GM23338 (cell line): Measurements from ENCODE around the gene DIP2C.
"Not testable (repeated sequence)": the region's sequence is repeated elsewhere in the genome, so short reads cannot be mapped to it uniquely, and the experiment has no call there.

Experiments
- CREB1 ChIP-seq: fragments of 250-450 bp; sonication (Bioruptor Pico); IDR thresholded peaks from 2 replicates; pipeline ENCODE4 v1.5.0; 2020; ENCODE audit warnings: low read depth, mild to moderate bottlenecking, moderate library complexity
- CTCF ChIP-seq, 2 experiments: fragments of 200-600 bp in 1 of 2; sonication (generic) in 1 of 2; conservative IDR thresholded peaks; 2 replicates each; pipeline versions ENCODE4 v1.5.1 to v1.6.1; 2016 to 2017; ENCODE audit warnings: antibody characterized with exemption in 2 of 2, low read depth in 2 of 2, mild to moderate bottlenecking in 2 of 2, moderate library complexity in 1 of 2
- EZH2 ChIP-seq: fragments of 200-600 bp; sonication (generic); IDR thresholded peaks from one replicate; pipeline ENCODE4 v1.8.0; 2017; ENCODE audit warnings: antibody characterized with exemption, mild to moderate bottlenecking, low read depth; ENCODE audit not compliant: unreplicated experiment
- NANOG ChIP-seq: IDR thresholded peaks from 2 replicates; pipeline ENCODE4 v1.6.1; 2016; ENCODE audit warnings: antibody characterized with exemption, borderline replicate concordance
- POLR2AphosphoS5 ChIP-seq: IDR thresholded peaks from 2 replicates; pipeline ENCODE4 v1.6.1; 2016; ENCODE audit warnings: antibody characterized with exemption, low read depth
- TF ChIP-seq, protein P1 (sequence below): IDR thresholded peaks from one replicate; pipeline ENCODE4 v1.6.1; 2018; ENCODE audit warnings: antibody characterized with exemption; ENCODE audit not compliant: unreplicated experiment

DNA sequence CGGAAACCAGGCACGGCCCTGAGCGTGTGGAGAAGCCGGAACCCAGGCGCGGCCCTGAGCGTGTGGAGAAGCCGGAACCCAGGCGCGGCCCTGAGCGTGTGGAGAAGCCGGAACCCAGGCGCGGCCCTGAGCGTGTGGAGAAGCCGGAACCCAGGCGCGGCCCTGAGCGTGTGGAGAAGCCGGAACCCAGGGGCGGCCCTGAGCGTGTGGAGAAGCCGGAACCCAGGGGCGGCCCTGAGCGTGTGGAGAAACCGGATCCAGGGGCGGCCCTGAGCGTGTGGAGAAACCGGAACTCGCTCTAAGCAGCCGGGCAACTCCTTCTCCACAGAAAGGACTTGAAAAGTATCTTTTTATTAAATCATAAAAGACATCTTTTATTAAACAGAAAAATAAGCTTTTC lies 388.9 kb downstream of the DIP2C start:
- TF ChIP-seq CTCF (conservative IDR thresholded peaks at IDR 0.05; ENCODE audit: low read depth in 2 of 2); CREB1; POLR2AphosphoS5; NANOG; EZH2: not testable (repeated sequence)
- TF ChIP-seq, protein P1, sequence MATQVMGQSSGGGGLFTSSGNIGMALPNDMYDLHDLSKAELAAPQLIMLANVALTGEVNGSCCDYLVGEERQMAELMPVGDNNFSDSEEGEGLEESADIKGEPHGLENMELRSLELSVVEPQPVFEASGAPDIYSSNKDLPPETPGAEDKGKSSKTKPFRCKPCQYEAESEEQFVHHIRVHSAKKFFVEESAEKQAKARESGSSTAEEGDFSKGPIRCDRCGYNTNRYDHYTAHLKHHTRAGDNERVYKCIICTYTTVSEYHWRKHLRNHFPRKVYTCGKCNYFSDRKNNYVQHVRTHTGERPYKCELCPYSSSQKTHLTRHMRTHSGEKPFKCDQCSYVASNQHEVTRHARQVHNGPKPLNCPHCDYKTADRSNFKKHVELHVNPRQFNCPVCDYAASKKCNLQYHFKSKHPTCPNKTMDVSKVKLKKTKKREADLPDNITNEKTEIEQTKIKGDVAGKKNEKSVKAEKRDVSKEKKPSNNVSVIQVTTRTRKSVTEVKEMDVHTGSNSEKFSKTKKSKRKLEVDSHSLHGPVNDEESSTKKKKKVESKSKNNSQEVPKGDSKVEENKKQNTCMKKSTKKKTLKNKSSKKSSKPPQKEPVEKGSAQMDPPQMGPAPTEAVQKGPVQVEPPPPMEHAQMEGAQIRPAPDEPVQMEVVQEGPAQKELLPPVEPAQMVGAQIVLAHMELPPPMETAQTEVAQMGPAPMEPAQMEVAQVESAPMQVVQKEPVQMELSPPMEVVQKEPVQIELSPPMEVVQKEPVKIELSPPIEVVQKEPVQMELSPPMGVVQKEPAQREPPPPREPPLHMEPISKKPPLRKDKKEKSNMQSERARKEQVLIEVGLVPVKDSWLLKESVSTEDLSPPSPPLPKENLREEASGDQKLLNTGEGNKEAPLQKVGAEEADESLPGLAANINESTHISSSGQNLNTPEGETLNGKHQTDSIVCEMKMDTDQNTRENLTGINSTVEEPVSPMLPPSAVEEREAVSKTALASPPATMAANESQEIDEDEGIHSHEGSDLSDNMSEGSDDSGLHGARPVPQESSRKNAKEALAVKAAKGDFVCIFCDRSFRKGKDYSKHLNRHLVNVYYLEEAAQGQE = not testable (repeated sequence)
